GM18858 (cell line): ENCODE data around the gene AMD1.
A peak's percentile ranks its signal among the peaks of the same experiment; 100 is the strongest.

Experiments used
- ATAC-seq: cut with Tn5 transposase; IDR thresholded peaks from one replicate; pipeline ENCODE4 v1.9.1; 2021; ENCODE audit not compliant: unreplicated experiment

The AMD1 gene

DNA sequence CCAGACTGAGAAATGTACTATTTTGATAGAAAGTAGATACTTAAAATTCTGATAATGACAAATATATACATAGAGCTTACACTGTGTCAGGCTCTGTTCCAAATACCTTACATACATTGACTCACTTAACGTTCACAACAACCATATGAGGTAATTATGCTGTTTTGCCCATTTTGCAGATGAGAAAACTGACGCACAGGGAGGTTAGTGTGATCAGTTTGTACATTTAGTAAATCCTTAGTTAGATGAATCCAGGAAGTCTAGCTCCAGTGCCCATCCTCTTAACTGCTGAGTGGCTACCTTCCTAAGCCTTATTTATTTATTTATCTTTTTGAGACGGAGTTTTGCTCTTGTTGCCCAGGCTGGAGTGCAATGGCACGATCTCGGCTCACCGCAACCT lies 60.6 kb downstream of the AMD1 start:
- no peak for ATAC-seq

DNA sequence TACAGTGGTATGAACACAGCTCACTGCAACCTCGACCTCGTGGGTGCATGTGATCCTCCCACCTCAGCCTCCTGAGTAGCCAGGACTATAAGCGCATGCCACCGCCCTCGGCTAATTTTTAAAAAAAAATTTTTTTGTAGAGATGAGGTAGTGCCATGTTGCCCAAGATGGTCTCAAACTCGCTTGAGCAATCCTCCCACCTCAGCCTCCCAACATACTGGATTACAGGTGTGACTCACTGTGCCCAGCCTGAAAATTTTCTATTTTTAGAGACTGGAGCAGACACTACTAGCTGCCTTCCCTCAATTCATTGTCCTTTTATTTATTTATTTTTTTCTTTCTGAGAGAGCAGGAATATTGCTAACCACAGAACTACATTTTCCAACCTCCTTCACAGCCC lies 63.6 kb downstream of the AMD1 start:
- no peak for ATAC-seq

DNA sequence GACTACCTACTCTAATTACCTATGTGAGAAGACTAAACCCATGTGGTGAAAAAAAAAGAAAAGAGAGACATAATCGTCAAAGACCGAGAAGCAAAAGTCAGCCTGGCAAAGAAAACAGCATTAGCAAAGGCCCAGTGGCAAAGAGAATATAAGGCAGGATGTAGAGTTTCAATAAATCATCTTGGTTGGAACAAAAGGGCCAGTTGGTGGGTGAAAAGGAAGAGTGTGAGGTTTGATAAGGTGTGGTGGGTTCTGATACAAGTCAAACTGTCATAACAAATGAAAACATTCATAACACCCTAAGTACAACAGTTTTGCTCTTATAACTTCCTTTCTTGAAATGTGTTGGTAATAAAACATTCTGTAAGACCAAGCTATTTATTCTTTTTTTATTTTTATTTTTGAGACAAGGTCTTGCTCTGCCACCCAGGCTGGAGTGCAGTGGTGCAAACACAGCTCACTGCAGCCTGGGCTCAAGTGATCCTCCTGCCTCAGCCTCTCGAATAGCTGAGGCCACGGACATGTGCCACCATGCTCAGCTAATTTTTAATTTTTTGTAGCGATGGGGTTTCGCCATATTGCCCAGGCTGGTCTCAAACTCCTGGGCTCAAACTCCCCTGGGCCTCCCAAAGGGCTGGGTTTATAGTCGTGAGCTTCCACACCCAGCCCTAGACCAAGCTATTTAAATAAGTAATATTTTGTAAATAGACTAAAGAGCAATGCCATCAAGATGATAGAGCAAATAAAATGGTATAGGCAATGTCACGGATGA lies 65.0 kb downstream of the AMD1 start:
- no peak for ATAC-seq

DNA sequence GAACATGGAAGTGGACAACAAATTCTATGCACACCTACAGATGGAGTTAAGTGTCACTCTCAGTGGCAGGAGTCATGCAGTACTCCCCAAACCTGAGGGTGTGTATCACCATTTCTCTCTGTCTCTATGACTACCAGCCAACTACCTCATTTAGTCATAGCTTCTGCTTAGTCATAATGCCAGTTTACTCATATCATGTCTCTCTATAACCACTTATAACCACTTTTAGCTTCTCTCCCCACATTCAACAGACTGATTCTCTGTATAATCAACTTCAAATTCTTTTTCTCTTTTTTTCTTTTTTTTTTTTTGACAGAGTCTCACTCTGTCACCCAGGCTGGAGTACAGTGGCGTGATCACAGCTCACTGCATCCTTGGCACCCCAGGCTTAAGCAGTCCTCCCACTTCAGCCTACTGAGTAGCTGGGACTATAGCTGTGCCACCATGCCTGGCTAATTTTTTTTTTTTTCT lies 70.1 kb downstream of the AMD1 start:
- ATAC-seq, result peak; percentile 100
